ENCODE results near the gene SMOC2. TPM values are rescaled to one million over a fixed set of nuclear protein-coding genes. Genes with fewer than 3 reads are reported as not detected.

The SMOC2 gene
- total and polyA plus RNA-seq, 2 donors (not counting 1 experiment from before 2014, with no cell fraction given) = 0.37 TPM; not detected in 1

- ChIA-PET POLR2A (no interaction called here), CTCF (no interaction called here)
- H3K27ac Mint-ChIP-seq = no peak overlapping the region
- no peaks in the 10 kb centered on the region for H3K4me1 Mint-ChIP-seq
- no peak for TF ChIP-seq EZH2 (IDR thresholded peaks at IDR 0.05; ENCODE audit: borderline replicate concordance, insufficient read depth, low read depth, low read length, poor library complexity, severe bottlenecking)
- TF ChIP-seq, protein P1, sequence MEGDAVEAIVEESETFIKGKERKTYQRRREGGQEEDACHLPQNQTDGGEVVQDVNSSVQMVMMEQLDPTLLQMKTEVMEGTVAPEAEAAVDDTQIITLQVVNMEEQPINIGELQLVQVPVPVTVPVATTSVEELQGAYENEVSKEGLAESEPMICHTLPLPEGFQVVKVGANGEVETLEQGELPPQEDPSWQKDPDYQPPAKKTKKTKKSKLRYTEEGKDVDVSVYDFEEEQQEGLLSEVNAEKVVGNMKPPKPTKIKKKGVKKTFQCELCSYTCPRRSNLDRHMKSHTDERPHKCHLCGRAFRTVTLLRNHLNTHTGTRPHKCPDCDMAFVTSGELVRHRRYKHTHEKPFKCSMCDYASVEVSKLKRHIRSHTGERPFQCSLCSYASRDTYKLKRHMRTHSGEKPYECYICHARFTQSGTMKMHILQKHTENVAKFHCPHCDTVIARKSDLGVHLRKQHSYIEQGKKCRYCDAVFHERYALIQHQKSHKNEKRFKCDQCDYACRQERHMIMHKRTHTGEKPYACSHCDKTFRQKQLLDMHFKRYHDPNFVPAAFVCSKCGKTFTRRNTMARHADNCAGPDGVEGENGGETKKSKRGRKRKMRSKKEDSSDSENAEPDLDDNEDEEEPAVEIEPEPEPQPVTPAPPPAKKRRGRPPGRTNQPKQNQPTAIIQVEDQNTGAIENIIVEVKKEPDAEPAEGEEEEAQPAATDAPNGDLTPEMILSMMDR (IDR thresholded peaks at IDR 0.05) = no peak
- Histone ChIP-seq H3K4me3 (ENCODE audit: control extremely low read depth in 1 of 5, extremely low read depth in 1 of 5, insufficient read depth in 1 of 5, low read depth in 2 of 5, low read length in 4 of 5) (no peak overlapping the region), H3K79me2 (ENCODE audit: control insufficient read depth, insufficient read depth, low read length) (no peaks in the 10 kb centered on the region), H4K20me1 (ENCODE audit: control insufficient read depth, insufficient read depth, low read length, poor library complexity, severe bottlenecking) (no peaks in the 10 kb centered on the region), H3K36me3 (replicated peaks in 1 of 2; ENCODE audit: control extremely low read depth in 1 of 2, control insufficient read depth in 1 of 2, extremely low read depth in 1 of 2, insufficient read depth in 2 of 2, low read length in 1 of 2) (no peaks in the 10 kb centered on the region), H3K9me3 (ENCODE audit: control extremely low read depth in 1 of 3, control insufficient read depth in 2 of 3, insufficient read depth in 1 of 3, low read length in 2 of 3) (peaks cover 0 to 35% (median 5%) of the 10 kb centered on the region in 3 donors), H3K4me1 (ENCODE audit: control insufficient read depth in 2 of 2, insufficient read depth in 2 of 2, low read length in 2 of 2) (no peaks in the 10 kb centered on the region), H3K4me2 (replicated peaks; ENCODE audit: low read depth, low read length, poor library complexity, severe bottlenecking) (no peak overlapping the region), H3K27ac (ENCODE audit: low read length in 2 of 2) (no peak overlapping the region), H3K9ac (ENCODE audit: low read length) (no peak overlapping the region), H3K27me3 (replicated peaks in 1 of 4; ENCODE audit: control extremely low read depth in 1 of 4, control insufficient read depth in 3 of 4, insufficient read depth in 4 of 4, low read length in 3 of 4) (no peaks in the 10 kb centered on the region), H2AFZ (ENCODE audit: insufficient read depth, low read depth, low read length, poor library complexity, severe bottlenecking) (no peak overlapping the region)
- H3K27me3 Mint-ChIP-seq = no peaks in the 10 kb centered on the region
- no peak for ATAC-seq (ENCODE audit: low read depth)
- DNase-seq = no peak
- H3K9me3 Mint-ChIP-seq (ENCODE audit: insufficient read depth) = peaks cover 3% of the 10 kb centered on the region
- 67% methylated on average over 16 of the region's 21 CpGs for WGBS (ENCODE audit: insufficient coverage)
- H3K4me3 Mint-ChIP-seq = no peak overlapping the region
- intact Hi-C loops (cut with micrococcal nuclease) = no loop called here
Observed at GRCh38 chr6:168618546-168619315, 177.7 kb downstream of the SMOC2 start.

DNA sequence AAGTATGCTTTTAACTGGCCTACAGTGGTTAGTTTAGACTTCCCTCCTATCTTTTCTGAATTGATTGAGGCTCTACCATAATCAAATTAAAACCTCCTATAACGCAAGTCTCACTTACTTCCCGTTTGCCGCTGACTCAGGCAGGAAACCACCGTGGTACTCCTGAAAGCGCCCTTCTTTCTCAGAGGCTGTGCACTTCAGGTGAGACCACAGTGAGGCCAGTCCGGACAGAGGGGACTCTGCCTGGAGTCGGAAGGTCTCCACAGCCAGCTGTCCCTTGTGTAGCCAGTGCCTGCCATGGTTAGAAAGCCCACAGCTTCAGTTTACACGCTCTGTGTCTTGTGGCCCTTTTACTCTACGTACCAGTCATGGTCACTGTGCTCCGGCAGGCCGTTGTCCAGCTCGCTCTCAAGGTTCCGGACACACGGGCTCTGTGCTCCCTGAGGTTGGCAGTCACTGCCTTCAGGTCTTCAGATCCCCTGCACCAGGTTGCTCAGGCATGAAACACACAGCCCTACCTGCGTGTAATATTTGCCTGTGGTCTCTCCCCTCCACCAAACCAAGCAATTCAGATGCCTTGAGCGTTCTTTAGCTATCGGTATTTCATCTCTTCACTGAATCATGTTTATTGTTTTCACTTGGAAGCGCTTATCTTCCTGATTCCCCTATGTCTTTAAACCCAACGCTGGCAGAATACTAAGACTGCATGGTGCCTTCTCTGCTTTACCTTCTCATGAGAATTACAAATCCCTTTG lies 178.8 kb downstream of the SMOC2 start:
- POLR2A ChIA-PET = no interaction called here
- Histone ChIP-seq H3K4me1 (ENCODE audit: control insufficient read depth in 2 of 2, insufficient read depth in 2 of 2, low read length in 2 of 2) (no peaks in the 10 kb centered on the region), H3K4me3 (ENCODE audit: control extremely low read depth in 1 of 5, extremely low read depth in 1 of 5, insufficient read depth in 1 of 5, low read depth in 2 of 5, low read length in 4 of 5) (no peak overlapping the region), H3K27ac (ENCODE audit: low read length in 2 of 2) (no peak overlapping the region), H3K36me3 (replicated peaks in 1 of 2; ENCODE audit: control extremely low read depth in 1 of 2, control insufficient read depth in 1 of 2, extremely low read depth in 1 of 2, insufficient read depth in 2 of 2, low read length in 1 of 2) (no peaks in the 10 kb centered on the region), H2AFZ (ENCODE audit: insufficient read depth, low read depth, low read length, poor library complexity, severe bottlenecking) (no peak overlapping the region), H4K20me1 (ENCODE audit: control insufficient read depth, insufficient read depth, low read length, poor library complexity, severe bottlenecking) (no peaks in the 10 kb centered on the region), H3K9me3 (ENCODE audit: control extremely low read depth in 1 of 3, control insufficient read depth in 2 of 3, insufficient read depth in 1 of 3, low read length in 2 of 3) (peaks cover 0 to 34% (median 5%) of the 10 kb centered on the region in 3 donors), H3K79me2 (ENCODE audit: control insufficient read depth, insufficient read depth, low read length) (no peaks in the 10 kb centered on the region), H3K27me3 (replicated peaks in 1 of 4; ENCODE audit: control extremely low read depth in 1 of 4, control insufficient read depth in 3 of 4, insufficient read depth in 4 of 4, low read length in 3 of 4) (no peaks in the 10 kb centered on the region), H3K9ac (ENCODE audit: low read length) (no peak overlapping the region), H3K4me2 (replicated peaks; ENCODE audit: low read depth, low read length, poor library complexity, severe bottlenecking) (no peak overlapping the region)
- CTCF ChIA-PET = no interaction called here
- DNase-seq (no peak), ATAC-seq (ENCODE audit: low read depth) (no peak)
- intact Hi-C loops (cut with micrococcal nuclease) = no loop called here
- no peaks in the 10 kb centered on the region for H3K27me3 Mint-ChIP-seq
- H3K4me3 Mint-ChIP-seq = no peak overlapping the region
- no peak for TF ChIP-seq EZH2 (IDR thresholded peaks at IDR 0.05; ENCODE audit: borderline replicate concordance, insufficient read depth, low read depth, low read length, poor library complexity, severe bottlenecking)
- TF ChIP-seq, protein P1 (IDR thresholded peaks at IDR 0.05) = no peak
- no peaks in the 10 kb centered on the region for H3K4me1 Mint-ChIP-seq
- 57% methylated on average over 19 of the region's 19 CpGs for WGBS (ENCODE audit: insufficient coverage)
- H3K27ac Mint-ChIP-seq = no peak overlapping the region
- H3K9me3 Mint-ChIP-seq (ENCODE audit: insufficient read depth) = peaks cover 3% of the 10 kb centered on the region

Measured in B cell (primary cell).